ENCODE data around the gene EGR1.

EGR1 gene

GRCh38 chr5:138450971-138451370 lies 14.3 kb upstream of the EGR1 start:
- no peak for DNase-seq
- Histone ChIP-seq H3K27ac (no peak overlapping the region), H3K4me3 (ENCODE audit: low read depth, low read length) (no peak overlapping the region), H3K27me3 (replicated peaks) (no peaks in the 10 kb centered on the region), H3K36me3 (replicated peaks) (no peaks in the 10 kb centered on the region)
- TF ChIP-seq CTCF (IDR thresholded peaks at IDR 0.05; ENCODE audit: low read depth, low read length, missing control alignments), result no peak
- in situ Hi-C loops (cut with HindIII; ENCODE audit: low pct_ligation_motif_present, low sequenced_read_pairs), result no loop called here

- H3K27ac ChIP-seq, result no peak overlapping the region
- H3K4me3 ChIP-seq (ENCODE audit: low read depth, low read length), result no peak overlapping the region
- DNase-seq, result no peak
- H3K27me3 ChIP-seq (replicated peaks), result no peaks in the 10 kb centered on the region
- no peaks in the 10 kb centered on the region for H3K36me3 ChIP-seq (replicated peaks)
- TF ChIP-seq CTCF (IDR thresholded peaks at IDR 0.05; ENCODE audit: low read depth, low read length, missing control alignments), result no peak
- in situ Hi-C loops (cut with HindIII; ENCODE audit: low pct_ligation_motif_present, low sequenced_read_pairs), result no loop called here
Observed at GRCh38 chr5:138452720-138453119, 12.6 kb upstream of the EGR1 start.

- in situ Hi-C loops (cut with HindIII; ENCODE audit: low pct_ligation_motif_present, low sequenced_read_pairs), result no loop called here
- Histone ChIP-seq H3K36me3 (replicated peaks) (no peaks in the 10 kb centered on the region), H3K27me3 (replicated peaks) (no peaks in the 10 kb centered on the region), H3K4me3 (ENCODE audit: low read depth, low read length) (no peak overlapping the region), H3K27ac (no peak overlapping the region)
- no peak for TF ChIP-seq CTCF (IDR thresholded peaks at IDR 0.05; ENCODE audit: low read depth, low read length, missing control alignments)
- no peak for DNase-seq
Observed at GRCh38 chr5:138453590-138453989, 11.7 kb upstream of the EGR1 start.

- Histone ChIP-seq H3K27me3 (replicated peaks) (no peaks in the 10 kb centered on the region), H3K4me3 (ENCODE audit: low read depth, low read length) (no peak overlapping the region), H3K36me3 (replicated peaks) (no peaks in the 10 kb centered on the region), H3K27ac (no peak overlapping the region)
- DNase-seq, result no peak
- no peak for TF ChIP-seq CTCF (IDR thresholded peaks at IDR 0.05; ENCODE audit: low read depth, low read length, missing control alignments)
- in situ Hi-C loops (cut with HindIII; ENCODE audit: low pct_ligation_motif_present, low sequenced_read_pairs), result no loop called here
Observed at GRCh38 chr5:138454121-138454520, 11.2 kb upstream of the EGR1 start.

- no peak for TF ChIP-seq CTCF (IDR thresholded peaks at IDR 0.05; ENCODE audit: low read depth, low read length, missing control alignments)
- H3K27me3 ChIP-seq (replicated peaks), result no peaks in the 10 kb centered on the region
- no peak overlapping the region for H3K4me3 ChIP-seq (ENCODE audit: low read depth, low read length)
- H3K27ac ChIP-seq, result no peak overlapping the region
- no peak for DNase-seq
- H3K36me3 ChIP-seq (replicated peaks), result no peaks in the 10 kb centered on the region
- in situ Hi-C loops (cut with HindIII; ENCODE audit: low pct_ligation_motif_present, low sequenced_read_pairs), result no loop called here
Observed at GRCh38 chr5:138455232-138455930, 9.9 kb upstream of the EGR1 start.
